ENCODE results near the gene SND1.

The SND1 gene

DNA sequence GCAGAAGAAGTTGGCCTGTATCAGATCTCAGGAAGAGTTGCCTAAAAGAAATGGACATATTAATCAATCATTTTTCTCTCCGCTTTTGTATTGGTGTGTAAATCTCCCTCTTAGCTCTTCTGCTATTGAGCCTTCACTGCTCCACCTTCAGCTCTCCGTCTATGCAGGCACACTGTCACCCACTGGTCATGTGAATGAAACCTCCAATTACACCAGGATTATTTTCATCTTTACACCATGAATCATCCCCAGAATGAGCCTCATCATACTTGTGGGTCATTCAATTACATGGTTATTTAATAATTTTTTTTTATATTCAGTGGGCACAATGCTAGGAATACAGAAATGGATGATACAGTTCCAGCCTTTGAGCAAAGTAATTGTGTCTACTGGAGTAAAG lies 286.6 kb downstream of the SND1 start:
- TF ChIP-seq, protein P1, sequence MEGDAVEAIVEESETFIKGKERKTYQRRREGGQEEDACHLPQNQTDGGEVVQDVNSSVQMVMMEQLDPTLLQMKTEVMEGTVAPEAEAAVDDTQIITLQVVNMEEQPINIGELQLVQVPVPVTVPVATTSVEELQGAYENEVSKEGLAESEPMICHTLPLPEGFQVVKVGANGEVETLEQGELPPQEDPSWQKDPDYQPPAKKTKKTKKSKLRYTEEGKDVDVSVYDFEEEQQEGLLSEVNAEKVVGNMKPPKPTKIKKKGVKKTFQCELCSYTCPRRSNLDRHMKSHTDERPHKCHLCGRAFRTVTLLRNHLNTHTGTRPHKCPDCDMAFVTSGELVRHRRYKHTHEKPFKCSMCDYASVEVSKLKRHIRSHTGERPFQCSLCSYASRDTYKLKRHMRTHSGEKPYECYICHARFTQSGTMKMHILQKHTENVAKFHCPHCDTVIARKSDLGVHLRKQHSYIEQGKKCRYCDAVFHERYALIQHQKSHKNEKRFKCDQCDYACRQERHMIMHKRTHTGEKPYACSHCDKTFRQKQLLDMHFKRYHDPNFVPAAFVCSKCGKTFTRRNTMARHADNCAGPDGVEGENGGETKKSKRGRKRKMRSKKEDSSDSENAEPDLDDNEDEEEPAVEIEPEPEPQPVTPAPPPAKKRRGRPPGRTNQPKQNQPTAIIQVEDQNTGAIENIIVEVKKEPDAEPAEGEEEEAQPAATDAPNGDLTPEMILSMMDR (IDR thresholded peaks at IDR 0.05), result no peak

DNA sequence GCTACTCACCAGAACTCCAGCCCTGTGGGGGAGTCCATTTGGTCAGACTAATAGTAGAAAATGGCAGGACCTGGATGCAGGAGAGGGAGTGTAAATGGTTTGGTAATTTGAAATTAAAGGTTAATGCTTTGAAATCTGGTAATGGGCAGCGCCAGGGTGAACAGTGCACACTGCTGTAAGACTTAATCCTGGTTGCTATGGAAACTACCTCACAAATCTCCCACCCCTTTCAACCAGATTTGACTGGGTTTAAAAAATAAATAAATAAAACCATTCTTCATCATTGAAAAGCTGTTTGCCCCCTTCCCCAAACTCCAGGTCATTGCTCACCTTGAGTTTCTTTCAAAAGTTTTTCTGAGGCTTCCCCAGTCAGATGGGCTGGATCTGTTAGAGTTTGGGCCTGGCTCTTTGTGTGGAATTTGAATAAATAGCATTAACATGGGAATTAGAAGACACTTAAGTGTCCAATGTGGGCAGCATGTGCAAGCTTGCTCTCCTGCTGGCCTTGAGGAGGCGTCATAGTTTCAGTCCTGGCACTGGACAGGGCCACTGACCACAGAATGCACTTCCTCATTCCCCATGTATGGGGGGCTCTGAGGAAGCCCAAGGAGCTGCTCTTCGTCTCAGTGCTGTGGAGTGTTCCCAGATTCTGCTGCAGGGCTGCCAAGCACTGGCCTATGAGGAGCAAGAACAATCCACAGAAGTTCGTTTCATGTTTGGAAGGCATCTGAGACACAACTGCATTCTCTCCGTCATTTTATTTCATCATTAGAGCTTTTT lies 288.6 kb downstream of the SND1 start:
- TF ChIP-seq, protein P1 (IDR thresholded peaks at IDR 0.05), result no peak

DNA sequence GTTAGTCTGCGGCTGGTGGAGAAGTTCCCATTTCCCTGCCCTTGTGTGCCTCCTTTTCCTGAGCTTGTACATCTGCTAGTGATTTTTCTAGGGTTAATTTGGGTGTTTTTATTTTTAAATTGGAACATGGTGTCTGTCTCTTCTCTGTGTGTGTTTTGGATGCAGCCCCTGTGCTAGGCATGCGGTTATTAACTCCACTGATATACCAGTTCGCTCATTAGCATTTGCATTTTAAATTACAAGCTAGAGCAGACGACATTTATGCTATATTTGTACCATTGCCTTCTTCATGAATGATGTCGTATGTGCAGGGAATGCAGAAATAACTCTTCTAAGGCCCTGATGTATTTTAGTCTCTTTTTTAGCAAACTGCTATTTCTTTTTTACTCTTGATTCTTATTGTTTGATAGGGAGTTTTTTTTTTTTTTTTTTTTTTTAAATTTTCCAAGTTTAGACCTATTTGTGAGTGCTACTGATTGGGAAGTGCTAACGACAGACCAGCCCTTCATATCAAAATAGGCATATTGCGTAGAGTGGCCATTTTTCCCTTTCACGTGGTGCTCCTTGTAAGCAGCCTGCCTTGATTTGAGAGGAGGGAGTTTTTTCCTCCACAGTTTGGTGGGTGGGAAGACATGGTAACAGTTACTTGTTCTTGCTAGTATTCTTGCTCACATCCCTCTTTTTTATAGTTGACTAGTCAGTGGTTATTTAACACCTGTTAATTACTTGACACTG lies 289.6 kb downstream of the SND1 start:
- TF ChIP-seq, protein P1 (IDR thresholded peaks at IDR 0.05), result no peak

DNA sequence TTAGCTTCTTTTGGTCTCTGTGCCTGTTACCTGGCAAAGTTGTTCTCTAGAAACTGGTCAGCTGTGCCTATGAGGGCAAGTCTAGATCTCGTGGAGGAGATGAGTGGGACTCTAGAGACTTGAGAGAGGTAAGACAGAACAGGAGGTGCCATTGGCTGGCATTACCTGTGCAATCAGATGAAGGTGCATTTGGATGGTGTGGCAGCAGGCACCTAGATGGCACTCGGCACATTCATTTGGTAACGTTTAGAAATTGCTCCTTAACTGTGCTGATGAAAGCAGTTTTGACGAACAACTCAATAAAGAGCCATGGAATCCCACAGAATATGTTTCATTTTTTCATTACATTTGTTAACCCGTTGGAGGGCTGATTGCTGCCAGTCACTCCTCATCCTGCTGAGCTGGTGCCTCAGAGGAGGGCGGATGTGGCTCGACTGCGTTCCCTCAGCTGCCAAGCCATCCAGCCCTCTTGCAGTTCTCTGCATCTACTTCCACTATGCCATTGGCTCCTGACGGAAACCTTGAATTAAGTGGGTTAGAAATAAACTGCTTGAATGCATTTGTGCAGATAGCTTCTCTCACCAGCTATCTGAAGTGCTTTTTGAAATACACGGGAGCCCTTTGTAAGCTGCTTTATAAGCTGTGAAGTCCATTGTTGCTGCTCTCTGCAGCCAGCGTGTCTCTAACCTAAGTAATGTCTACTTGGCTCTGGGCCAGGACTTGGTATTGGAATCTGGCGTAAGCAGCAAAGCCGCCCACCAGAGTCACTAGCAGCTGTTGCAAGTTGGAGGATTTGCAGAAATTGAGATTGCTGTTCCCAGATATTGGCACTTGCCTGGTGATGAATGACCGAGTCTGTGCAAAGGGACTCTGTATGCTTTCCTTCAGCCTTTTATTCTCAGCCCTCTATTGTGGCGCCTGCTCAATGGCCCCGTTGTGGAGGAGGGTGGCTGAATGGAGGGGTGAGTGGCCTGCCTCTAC lies 291.8 kb downstream of the SND1 start:
- TF ChIP-seq, protein P1 (IDR thresholded peaks at IDR 0.05), result no peak

DNA sequence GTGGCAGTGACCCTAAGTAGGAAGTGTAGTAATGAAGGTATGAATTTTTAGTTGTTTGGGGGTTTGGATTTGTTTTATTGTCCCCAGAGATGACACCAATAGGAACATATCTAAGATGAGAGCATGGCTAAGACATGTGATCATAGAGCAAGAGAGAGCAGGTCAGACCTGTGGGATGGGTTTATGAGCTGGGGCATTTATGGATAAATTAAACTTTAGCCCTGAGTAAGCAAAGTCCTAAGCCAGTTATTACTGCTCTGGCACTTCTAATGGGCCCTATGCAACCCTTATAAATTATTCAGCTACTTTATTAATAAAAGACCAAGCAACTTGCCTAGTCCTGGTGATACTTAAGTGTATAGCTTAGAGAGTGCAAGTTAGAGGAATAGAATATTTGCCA lies 294.1 kb downstream of the SND1 start:
- TF ChIP-seq, protein P1 (IDR thresholded peaks at IDR 0.05), result no peak

DNA sequence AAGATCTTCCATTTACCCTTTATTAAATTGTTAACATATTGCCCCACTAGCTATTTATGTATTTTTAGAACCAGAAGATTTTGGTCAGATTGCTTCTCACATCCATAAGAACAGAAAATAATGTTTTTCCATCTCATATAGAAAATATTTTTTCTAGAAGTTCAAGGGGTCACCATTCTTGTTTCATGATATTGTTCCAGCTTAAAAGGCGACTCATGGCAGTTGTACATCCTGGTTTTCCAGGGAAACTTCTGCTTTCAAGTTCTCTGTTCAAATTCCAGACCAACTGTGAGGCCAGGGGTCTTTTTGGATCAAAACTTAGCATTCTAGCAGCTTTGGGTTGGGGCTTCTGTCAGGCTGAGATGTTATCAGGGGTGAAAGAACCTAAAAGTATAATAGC lies 294.9 kb downstream of the SND1 start:
- TF ChIP-seq, protein P1 (IDR thresholded peaks at IDR 0.05), result no peak

DNA sequence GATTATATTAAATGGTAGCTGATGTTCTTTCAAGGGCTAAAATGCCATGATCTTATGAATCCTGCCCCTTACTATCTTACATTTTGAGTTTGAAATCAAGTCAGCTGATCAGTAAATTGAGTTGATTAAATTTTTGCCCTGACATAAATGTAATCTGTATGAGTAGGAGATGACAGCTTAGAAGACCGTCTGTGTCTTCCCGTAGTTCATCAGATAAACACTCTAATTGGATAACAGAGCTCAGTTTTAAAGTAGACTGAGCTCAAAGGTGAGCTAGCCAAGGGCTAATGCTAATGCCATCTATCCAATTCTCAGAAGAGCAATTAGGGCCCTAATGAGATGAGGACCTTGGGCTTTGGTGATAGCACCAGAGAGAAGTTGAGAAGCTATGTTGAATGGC lies 296.3 kb downstream of the SND1 start:
- TF ChIP-seq, protein P1 (IDR thresholded peaks at IDR 0.05), result no peak

All from LNCAP (cell line).